AG10803 (cell line): Measurements from ENCODE around the gene TGFBR3.

Experiments used
- DNase-seq: peaks from one replicate; pipeline ENCODE4 v3.0.0; 2010; ENCODE audit warnings: low read depth
- H3K4me3 ChIP-seq: 2 replicates; pipeline ENCODE4 v1.5.1; 2011; ENCODE audit warnings: mild to moderate bottlenecking, low read length, control low read depth
- TF ChIP-seq, protein P1 (sequence below): conservative IDR thresholded peaks from 2 replicates; pipeline ENCODE4 v1.5.1; 2011; ENCODE audit warnings: mild to moderate bottlenecking, low read length, control low read depth, inconsistent platforms

TGFBR3 gene

DNA sequence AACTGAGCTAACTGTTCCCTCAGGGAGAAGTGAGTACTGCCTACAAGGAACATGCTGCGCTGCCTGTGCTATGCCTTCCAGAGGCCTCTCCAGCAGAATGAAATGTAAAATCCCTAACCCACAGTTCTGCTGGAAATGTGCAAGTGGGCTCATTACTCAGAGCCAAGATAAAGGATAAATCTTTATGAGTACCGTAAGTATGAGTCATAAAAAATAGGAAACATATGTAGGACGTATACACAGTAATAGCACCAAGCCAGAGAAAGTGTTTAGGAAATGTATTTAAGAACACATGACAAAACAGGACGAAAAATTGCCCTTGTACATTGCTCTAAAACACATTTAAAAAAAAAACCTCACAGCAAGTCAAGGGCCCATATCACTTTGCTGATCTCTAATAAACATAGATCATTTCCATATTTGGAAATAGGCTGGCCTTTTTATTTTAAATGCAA is 104.6 kb downstream of the TGFBR3 start:
- TF ChIP-seq, protein P1, sequence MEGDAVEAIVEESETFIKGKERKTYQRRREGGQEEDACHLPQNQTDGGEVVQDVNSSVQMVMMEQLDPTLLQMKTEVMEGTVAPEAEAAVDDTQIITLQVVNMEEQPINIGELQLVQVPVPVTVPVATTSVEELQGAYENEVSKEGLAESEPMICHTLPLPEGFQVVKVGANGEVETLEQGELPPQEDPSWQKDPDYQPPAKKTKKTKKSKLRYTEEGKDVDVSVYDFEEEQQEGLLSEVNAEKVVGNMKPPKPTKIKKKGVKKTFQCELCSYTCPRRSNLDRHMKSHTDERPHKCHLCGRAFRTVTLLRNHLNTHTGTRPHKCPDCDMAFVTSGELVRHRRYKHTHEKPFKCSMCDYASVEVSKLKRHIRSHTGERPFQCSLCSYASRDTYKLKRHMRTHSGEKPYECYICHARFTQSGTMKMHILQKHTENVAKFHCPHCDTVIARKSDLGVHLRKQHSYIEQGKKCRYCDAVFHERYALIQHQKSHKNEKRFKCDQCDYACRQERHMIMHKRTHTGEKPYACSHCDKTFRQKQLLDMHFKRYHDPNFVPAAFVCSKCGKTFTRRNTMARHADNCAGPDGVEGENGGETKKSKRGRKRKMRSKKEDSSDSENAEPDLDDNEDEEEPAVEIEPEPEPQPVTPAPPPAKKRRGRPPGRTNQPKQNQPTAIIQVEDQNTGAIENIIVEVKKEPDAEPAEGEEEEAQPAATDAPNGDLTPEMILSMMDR = no peak
- peak; percentile 83 for DNase-seq
- H3K4me3 ChIP-seq = no peak overlapping the region

DNA sequence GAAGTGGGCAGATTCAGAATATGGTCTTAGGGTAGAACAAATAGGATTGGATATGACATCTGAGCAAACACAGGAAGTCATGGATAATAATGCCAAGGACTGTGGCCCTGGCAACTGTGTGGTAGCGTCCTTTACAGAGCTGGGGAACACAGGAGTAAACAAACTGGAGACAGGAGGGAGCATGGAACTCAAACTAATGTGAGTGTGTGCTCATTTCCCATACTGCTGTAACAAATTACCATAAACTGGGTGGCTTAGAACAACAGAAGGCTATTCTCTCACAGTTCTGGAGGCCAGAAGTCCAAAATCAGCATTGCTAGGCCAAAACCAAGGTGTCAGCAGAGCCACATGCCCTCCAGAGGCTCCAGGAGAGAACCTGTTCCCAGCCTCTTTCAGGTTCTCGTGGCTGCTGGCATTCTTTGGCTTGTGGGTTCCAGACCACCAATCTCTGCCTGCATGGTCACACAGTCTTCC is 106.4 kb downstream of the TGFBR3 start:
- H3K4me3 ChIP-seq = no peak overlapping the region
- DNase-seq = no peak
- TF ChIP-seq, protein P1 = no peak

- H3K4me3 ChIP-seq = no peak overlapping the region
- TF ChIP-seq, protein P1 = no peak
- no peak for DNase-seq
These were observed 107.0 kb downstream of the TGFBR3 start for GRCh38 chr1:91778964-91779363.

GRCh38 chr1:91777630-91778300 is 108.2 kb downstream of the TGFBR3 start:
- H3K4me3 ChIP-seq = no peak overlapping the region
- no peak for DNase-seq
- TF ChIP-seq, protein P1 = no peak

DNA sequence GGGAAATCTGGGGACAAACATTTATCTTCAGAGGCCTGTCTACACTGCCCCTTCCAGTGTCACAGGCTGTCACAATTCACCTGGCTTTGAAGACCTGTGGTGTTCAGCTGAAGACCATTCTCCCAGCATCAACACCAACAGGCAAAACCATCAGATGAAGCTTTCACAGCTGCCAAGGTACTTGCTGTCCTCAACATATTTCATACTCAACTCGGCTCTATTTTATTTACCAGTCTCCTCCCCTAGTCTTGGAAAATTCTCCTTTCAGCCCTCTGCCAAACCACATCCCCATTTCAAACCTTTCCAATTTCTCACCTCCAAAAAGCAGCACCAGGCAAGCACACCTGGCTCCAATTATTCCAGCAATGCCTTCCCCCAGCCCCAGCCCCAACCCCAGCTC is 108.8 kb downstream of the TGFBR3 start:
- TF ChIP-seq, protein P1 = no peak
- H3K4me3 ChIP-seq = no peak overlapping the region
- DNase-seq = no peak

GRCh38 chr1:91776068-91776794 is 109.7 kb downstream of the TGFBR3 start:
- no peak for DNase-seq
- TF ChIP-seq, protein P1 = no peak

DNA sequence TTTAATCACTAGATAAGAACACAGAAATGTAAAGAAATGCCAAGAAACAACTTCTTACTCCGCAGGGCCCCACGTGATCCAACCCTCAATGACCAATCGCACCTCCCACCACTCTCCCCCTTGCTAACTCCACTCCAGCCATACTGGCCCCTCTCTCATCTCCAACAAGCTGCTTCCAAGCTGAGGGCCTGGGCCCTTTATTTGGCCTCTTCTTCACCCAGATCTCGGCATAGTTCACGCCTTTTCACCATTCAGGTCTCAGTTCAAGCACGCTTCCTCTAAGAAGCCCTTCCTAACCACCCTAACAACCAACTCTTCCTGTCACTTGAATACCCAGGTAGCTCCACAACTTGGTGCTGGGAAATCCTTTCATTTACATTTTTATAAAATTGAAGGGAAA is 110.7 kb downstream of the TGFBR3 start:
- TF ChIP-seq, protein P1 = no peak
- H3K4me3 ChIP-seq = no peak overlapping the region
- no peak for DNase-seq

More at GRCh38 chr1:91776068-91776794, 109.7 kb downstream of the TGFBR3 start:
- H3K4me3 ChIP-seq = no peak overlapping the region
